Ishikawa (cell line): Measurements from ENCODE around the gene TRIP10.

Experiments
- CEBPB ChIP-seq: IDR thresholded peaks from 2 replicates; pipeline ENCODE4 v1.6.1; 2012
- CREB1 ChIP-seq: IDR thresholded peaks from 2 replicates; pipeline ENCODE4 v1.6.1; 2012; ENCODE audit warnings: low read depth
- EGR1 ChIP-seq: IDR thresholded peaks from 2 replicates; pipeline ENCODE4 v1.6.1; 2012
- EP300 ChIP-seq: IDR thresholded peaks from 2 replicates; pipeline ENCODE4 v1.6.1; 2012; ENCODE audit warnings: borderline replicate concordance
- FOXM1 ChIP-seq: IDR thresholded peaks from 2 replicates; pipeline ENCODE4 v1.6.1; 2012; ENCODE audit warnings: low read depth, borderline replicate concordance
- MAX ChIP-seq: IDR thresholded peaks from 2 replicates; pipeline ENCODE4 v1.6.1; 2012
- NFIC ChIP-seq: IDR thresholded peaks from 2 replicates; pipeline ENCODE4 v1.6.1; 2012
- RAD21 ChIP-seq: IDR thresholded peaks from 2 replicates; pipeline ENCODE4 v1.6.1; 2012; ENCODE audit warnings: low read depth
- REST ChIP-seq: IDR thresholded peaks from 2 replicates; pipeline ENCODE4 v1.6.1; 2012; ENCODE audit warnings: low read depth, mild to moderate bottlenecking
- TAF1 ChIP-seq: IDR thresholded peaks from 2 replicates; pipeline ENCODE4 v1.6.1; 2012; ENCODE audit warnings: low read depth, mild to moderate bottlenecking
- TCF12 ChIP-seq: IDR thresholded peaks from 2 replicates; pipeline ENCODE4 v1.6.1; 2012; ENCODE audit warnings: low read depth
- TEAD4 ChIP-seq: IDR thresholded peaks from 2 replicates; pipeline ENCODE4 v1.6.1; 2012
- USF1 ChIP-seq: IDR thresholded peaks from 2 replicates; pipeline ENCODE4 v1.6.1; 2012
- YY1 ChIP-seq: IDR thresholded peaks from 2 replicates; pipeline ENCODE4 v1.6.1; 2012; ENCODE audit warnings: low read depth
- ZBTB7A ChIP-seq: IDR thresholded peaks from 2 replicates; pipeline ENCODE4 v1.6.1; 2012; ENCODE audit warnings: low read depth

The TRIP10 gene

GRCh38 chr19:6766357-6767080, 27.0 kb downstream of the TRIP10 start:
- peak; percentile 43; the same call in 1 of the 2 replicates for TF ChIP-seq MAX
- TF ChIP-seq EGR1, result no peak

- no peak for TF ChIP-seq EP300
- TF ChIP-seq YY1, result peak; percentile 35; the same call in 1 of the 2 replicates
- TF ChIP-seq FOXM1, result no peak
- TF ChIP-seq EGR1, result no peak
- TF ChIP-seq MAX, result no peak; the same call in 1 of the 2 replicates
- no peak for TF ChIP-seq ZBTB7A
- no peak for TF ChIP-seq TCF12
- no peak for TF ChIP-seq TAF1
These were observed 27.5 kb downstream of the TRIP10 start for GRCh38 chr19:6767081-6767356.

- TF ChIP-seq NFIC (peak; percentile 48; the same call in 1 of the 2 replicates), YY1 (no peak), TCF12 (peak; percentile 47; the same call in 1 of the 2 replicates), CREB1 (peak; percentile 80), EGR1 (no peak), RAD21 (no peak), FOXM1 (no peak), REST (no peak), CEBPB (0 out of 2 replicates have a peak, but pooled peaks have one; percentile 5), MAX (no peak; the same call in 1 of the 2 replicates), TEAD4 (peak; percentile 20; the same call in 1 of the 2 replicates), EP300 (no peak)
These were observed 28.1 kb downstream of the TRIP10 start, which contains the start of gene SH2D3A for GRCh38 chr19:6767357-6768235. Gene SH2D3A (minus strand): TSS chr19:6767435. CDS start chr19:6763748, 3,687 bp downstream.

GRCh38 chr19:6768236-6768785, 28.8 kb downstream of the TRIP10 start:
- TF ChIP-seq TAF1 (no peak), EGR1 (no peak), CREB1 (no peak), MAX (no peak), YY1 (no peak), NFIC (no peak), USF1 (no peak), ZBTB7A (no peak), TEAD4 (no peak), REST (no peak), EP300 (no peak), RAD21 (no peak), CEBPB (no peak), TCF12 (no peak), FOXM1 (no peak)

- TF ChIP-seq MAX (no peak), RAD21 (peak; percentile 64)
These were observed 29.6 kb downstream of the TRIP10 start for GRCh38 chr19:6769006-6769619.
